GM19463 (cell line): ENCODE data around the gene HOTAIR.
A peak's percentile ranks its signal among the peaks of the same experiment; 100 is the strongest.

Experiments
- ATAC-seq: cut with Tn5 transposase; IDR thresholded peaks from one replicate; pipeline ENCODE4 v1.9.1; 2021; ENCODE audit warnings: mild to moderate bottlenecking, moderate library complexity; ENCODE audit not compliant: unreplicated experiment

Gene HOTAIR

GRCh38 chr12:54011665-54012532, 37.1 kb upstream of the HOTAIR start:
- no peak for ATAC-seq

- no peak for ATAC-seq
Observed at GRCh38 chr12:54010972-54011664, 36.4 kb upstream of the HOTAIR start.

- ATAC-seq: no peak
Observed at GRCh38 chr12:54010053-54010971, 35.6 kb upstream of the HOTAIR start.

- ATAC-seq: no peak
Observed at GRCh38 chr12:54009171-54010052, 34.7 kb upstream of the HOTAIR start.

GRCh38 chr12:54008260-54008552, 33.5 kb upstream of the HOTAIR start:
- ATAC-seq: no peak

GRCh38 chr12:54007538-54008259, 32.9 kb upstream of the HOTAIR start:
- no peak for ATAC-seq

- ATAC-seq: no peak
Observed at GRCh38 chr12:54006559-54007220, 31.9 kb upstream of the HOTAIR start.

GRCh38 chr12:54005853-54006558, 31.3 kb upstream of the HOTAIR start:
- ATAC-seq: peak; percentile 63

- ATAC-seq: no peak
Observed at GRCh38 chr12:54005531-54005852, 30.7 kb upstream of the HOTAIR start.

- no peak for ATAC-seq
Observed at GRCh38 chr12:54004841-54005530, 30.2 kb upstream of the HOTAIR start.

GRCh38 chr12:54004063-54004840, 29.5 kb upstream of the HOTAIR start:
- no peak for ATAC-seq

- no peak for ATAC-seq
Observed at GRCh38 chr12:54003625-54004024, 28.9 kb upstream of the HOTAIR start.

GRCh38 chr12:54002915-54003389, 28.2 kb upstream of the HOTAIR start:
- no peak for ATAC-seq

GRCh38 chr12:54002278-54002914, 27.6 kb upstream of the HOTAIR start:
- ATAC-seq: no peak

GRCh38 chr12:54001283-54002187, 26.8 kb upstream of the HOTAIR start:
- no peak for ATAC-seq
